Liver (tissue), 9 donors: ENCODE measurements around the gene DNAI2. TPM values are rescaled to one million over a fixed set of nuclear protein-coding genes. Genes with fewer than 3 reads are reported as not detected.

Experiments
- DNase-seq: peaks from one replicate; pipeline ENCODE4 v3.0.0-alpha.2; 2017; ENCODE audit warnings: low spot score
- H3K27ac ChIP-seq, 2 donors: one replicate each; pipeline ENCODE4 v1.7.0; 2013; ENCODE audit warnings: inconsistent platforms in 2 of 2, low read length in 2 of 2, control low read depth in 1 of 2, low read depth in 1 of 2, mild to moderate bottlenecking in 1 of 2
- H3K27me3 ChIP-seq, 4 donors: one replicate each; pipeline versions ENCODE4 v1.6.1 to v1.7.0; 2013; ENCODE audit warnings: low read length in 3 of 4, inconsistent platforms in 1 of 4, mild to moderate bottlenecking in 1 of 4, moderate library complexity in 1 of 4; ENCODE audit not compliant: control insufficient read depth in 4 of 4, insufficient read depth in 4 of 4
- H3K36me3 ChIP-seq, 4 donors: one replicate each; pipeline versions ENCODE4 v1.6.1 to v1.7.0; 2013; ENCODE audit warnings: low read length in 3 of 4, mild to moderate bottlenecking in 3 of 4, low read depth in 1 of 4, moderate library complexity in 1 of 4; ENCODE audit not compliant: control insufficient read depth in 4 of 4, insufficient read depth in 3 of 4
- H3K4me1 ChIP-seq, 4 donors: one replicate each; pipeline versions ENCODE4 v1.6.1 to v1.7.0; 2013; ENCODE audit warnings: low read length in 3 of 4, mild to moderate bottlenecking in 3 of 4, moderate library complexity in 1 of 4; ENCODE audit not compliant: control insufficient read depth in 4 of 4, insufficient read depth in 4 of 4
- H3K4me3 ChIP-seq, 3 donors: one replicate each; pipeline versions ENCODE4 v1.6.1 to v1.7.0; 2013; ENCODE audit warnings: low read length in 3 of 3, control low read depth in 1 of 3, low read depth in 1 of 3, mild to moderate bottlenecking in 1 of 3
- H3K9ac ChIP-seq, 2 donors: one replicate each; pipeline ENCODE4 v1.7.0; 2013; ENCODE audit warnings: low read length in 2 of 2, mild to moderate bottlenecking in 2 of 2, moderate library complexity in 2 of 2, control low read depth in 1 of 2, low read depth in 1 of 2
- H3K9me3 ChIP-seq, 4 donors: one replicate each; pipeline versions ENCODE4 v1.6.1 to v1.7.0; 2013; ENCODE audit warnings: low read length in 3 of 4; ENCODE audit not compliant: control insufficient read depth in 4 of 4
- ATF3 ChIP-seq: IDR thresholded peaks from 2 replicates; pipeline ENCODE4 v1.6.1; 2016; ENCODE audit warnings: antibody characterized with exemption
- EGR1 ChIP-seq, 2 donors: IDR thresholded peaks; 2 replicates each; pipeline ENCODE4 v1.6.1; 2016 to 2018; ENCODE audit warnings: antibody characterized with exemption in 2 of 2, low read depth in 2 of 2
- FOXA1 ChIP-seq: IDR thresholded peaks from 2 replicates; pipeline ENCODE4 v1.6.1; 2016; ENCODE audit warnings: antibody characterized with exemption
- FOXA2 ChIP-seq: IDR thresholded peaks from 2 replicates; pipeline ENCODE4 v1.6.1; 2016; ENCODE audit warnings: antibody characterized with exemption
- GABPA ChIP-seq, 2 donors: IDR thresholded peaks in 1 of 2; conservative IDR thresholded peaks in 1 of 2; 2 replicates each; pipeline ENCODE4 v1.6.1; 2016; ENCODE audit warnings: antibody characterized with exemption in 2 of 2, mild to moderate bottlenecking in 1 of 2, moderate library complexity in 1 of 2
- HNF4G ChIP-seq: IDR thresholded peaks from 2 replicates; pipeline ENCODE4 v1.6.1; 2016; ENCODE audit warnings: antibody characterized with exemption
- JUND ChIP-seq, 2 donors: IDR thresholded peaks; 2 replicates each; pipeline ENCODE4 v1.6.1; 2016; ENCODE audit warnings: antibody characterized with exemption in 2 of 2
- MAX ChIP-seq: IDR thresholded peaks from 2 replicates; pipeline ENCODE4 v1.6.1; 2016; ENCODE audit warnings: antibody characterized with exemption
- RAD21 ChIP-seq, 2 donors: IDR thresholded peaks; 2 replicates each; pipeline ENCODE4 v1.6.1; 2016; ENCODE audit warnings: antibody characterized with exemption in 2 of 2, mild to moderate bottlenecking in 2 of 2
- REST ChIP-seq: IDR thresholded peaks from 2 replicates; pipeline ENCODE4 v1.6.1; 2016; ENCODE audit warnings: antibody characterized with exemption, mild to moderate bottlenecking
- RXRA ChIP-seq, 2 donors: IDR thresholded peaks; 2 replicates each; pipeline ENCODE4 v1.6.1; 2017 to 2018; ENCODE audit warnings: antibody characterized with exemption in 2 of 2, mild to moderate bottlenecking in 1 of 2
- SP1 ChIP-seq: IDR thresholded peaks from 2 replicates; pipeline ENCODE4 v1.6.1; 2018; ENCODE audit warnings: antibody characterized with exemption, mild to moderate bottlenecking
- TAF1 ChIP-seq: conservative IDR thresholded peaks from 2 replicates; pipeline ENCODE4 v1.6.1; 2016; ENCODE audit warnings: antibody characterized with exemption, mild to moderate bottlenecking
- YY1 ChIP-seq: IDR thresholded peaks from 2 replicates; pipeline ENCODE4 v1.6.1; 2016; ENCODE audit warnings: antibody characterized with exemption, mild to moderate bottlenecking
- ZBTB33 ChIP-seq: IDR thresholded peaks from 2 replicates; pipeline ENCODE4 v1.6.1; 2016; ENCODE audit warnings: antibody characterized with exemption
- WGBS: extraction: QIAGEN DNeasy Blood & Tissue Kit; methylation state at CpG from one replicate; pipeline ENCODE4 v1.1.7; 2013; 5-methylcytosine and 5-hydroxymethylcytosine counted together
- polyA plus RNA-seq, 2 donors: library from polyadenylated mRNA; stranded (reverse) in 1 of 2; unstranded in 1 of 2; fragments of 200-250 nt in 1 of 2; fragments of >200 nt in 1 of 2; fragmentation: Nextera tagmentation in 1 of 2; extraction: Ambion mirVana in 1 of 2; gene quantifications; one replicate each; pipeline versions ENCODE4 v1.2.1 to v1.2.3, GENCODE V29; 2013 to 2015
- total RNA-seq, 2 donors: library from RNA; depleted of rRNA; stranded (reverse); fragments of >200 nt; gene quantifications; one replicate each; pipeline ENCODE4 v1.2.3, GENCODE V29; 2014
- TF ChIP-seq, protein P1 (sequence below): fragments of 150-350 bp; IDR thresholded peaks from 2 replicates; pipeline ENCODE4 v1.5.1; 2017; ENCODE audit warnings: improper control_type of control experiment, low read depth, low read length; ENCODE audit not compliant: missing input control
- donor health status: healthy.
- donor health status: healthy.
- donor health status: healthy.
- donor health status: healthy.
- donor health status: healthy.

Gene DNAI2
- total and polyA plus RNA-seq, 4 donors: not detected

DNA sequence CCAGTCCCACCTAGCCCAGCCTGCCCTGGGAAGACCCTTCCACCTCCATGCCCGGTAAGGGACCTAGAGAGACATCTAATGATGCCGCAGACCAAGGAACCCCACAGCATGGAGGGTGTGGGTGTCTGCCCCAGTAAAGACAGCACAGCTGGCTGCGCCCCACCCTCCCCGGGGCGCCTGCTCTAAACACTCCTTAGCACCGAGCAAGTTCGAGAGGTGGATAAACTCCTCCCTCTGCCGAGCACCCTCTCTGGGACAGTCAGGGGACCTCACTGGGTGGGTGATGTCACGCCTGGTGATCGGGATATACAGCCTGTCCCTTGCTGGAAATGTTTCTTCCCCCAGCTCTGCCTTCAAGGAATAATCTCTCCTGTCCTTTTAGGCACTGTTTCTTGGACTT lies 16.7 kb upstream of the DNAI2 start:
- no peaks in the 10 kb centered on the region for H3K4me1 ChIP-seq
- no peaks in the 10 kb centered on the region for H3K9me3 ChIP-seq
- no peak overlapping the region for H3K4me3 ChIP-seq
- peaks cover 0 to 3% (median 0%) of the 10 kb centered on the region in 4 donors for H3K27me3 ChIP-seq
- H3K27ac ChIP-seq: no peak overlapping the region
- TF ChIP-seq HNF4G (no peak), TAF1 (no peak), GABPA (IDR thresholded peaks at IDR 0.05 in 1 of 2, conservative IDR thresholded peaks at IDR 0.05 in 1 of 2) (no peak), YY1 (no peak), MAX (no peak), ZBTB33 (no peak), REST (no peak), JUND (IDR thresholded peaks at IDR 0.05) (no peak), SP1 (no peak), EGR1 (IDR thresholded peaks at IDR 0.05; ENCODE audit: low read depth in 2 of 2) (no peak), FOXA2 (no peak), FOXA1 (no peak), RAD21 (IDR thresholded peaks at IDR 0.05) (no peak)
- TF ChIP-seq, protein P1, sequence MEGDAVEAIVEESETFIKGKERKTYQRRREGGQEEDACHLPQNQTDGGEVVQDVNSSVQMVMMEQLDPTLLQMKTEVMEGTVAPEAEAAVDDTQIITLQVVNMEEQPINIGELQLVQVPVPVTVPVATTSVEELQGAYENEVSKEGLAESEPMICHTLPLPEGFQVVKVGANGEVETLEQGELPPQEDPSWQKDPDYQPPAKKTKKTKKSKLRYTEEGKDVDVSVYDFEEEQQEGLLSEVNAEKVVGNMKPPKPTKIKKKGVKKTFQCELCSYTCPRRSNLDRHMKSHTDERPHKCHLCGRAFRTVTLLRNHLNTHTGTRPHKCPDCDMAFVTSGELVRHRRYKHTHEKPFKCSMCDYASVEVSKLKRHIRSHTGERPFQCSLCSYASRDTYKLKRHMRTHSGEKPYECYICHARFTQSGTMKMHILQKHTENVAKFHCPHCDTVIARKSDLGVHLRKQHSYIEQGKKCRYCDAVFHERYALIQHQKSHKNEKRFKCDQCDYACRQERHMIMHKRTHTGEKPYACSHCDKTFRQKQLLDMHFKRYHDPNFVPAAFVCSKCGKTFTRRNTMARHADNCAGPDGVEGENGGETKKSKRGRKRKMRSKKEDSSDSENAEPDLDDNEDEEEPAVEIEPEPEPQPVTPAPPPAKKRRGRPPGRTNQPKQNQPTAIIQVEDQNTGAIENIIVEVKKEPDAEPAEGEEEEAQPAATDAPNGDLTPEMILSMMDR: no peak
- WGBS: 76% methylated on average over 10 of the region's 10 CpGs
- H3K9ac ChIP-seq: no peak overlapping the region
- no peaks in the 10 kb centered on the region for H3K36me3 ChIP-seq
- DNase-seq: no peak

GRCh38 chr17:74259667-74260524 lies 14.1 kb upstream of the DNAI2 start:
- WGBS: 59% methylated on average over 21 of the region's 21 CpGs
- Histone ChIP-seq H3K9me3 (no peaks in the 10 kb centered on the region), H3K4me1 (no peaks in the 10 kb centered on the region), H3K27me3 (peaks cover 0 to 3% (median 0%) of the 10 kb centered on the region in 4 donors), H3K27ac (no peak overlapping the region), H3K4me3 (no peak overlapping the region), H3K9ac (no peak overlapping the region), H3K36me3 (no peaks in the 10 kb centered on the region)
- TF ChIP-seq ZBTB33: no peak
- no peak for TF ChIP-seq ATF3
- no peak for TF ChIP-seq FOXA1
- TF ChIP-seq, protein P1: no peak
- TF ChIP-seq RXRA (IDR thresholded peaks at IDR 0.05): no peak
- no peak for TF ChIP-seq GABPA (IDR thresholded peaks at IDR 0.05 in 1 of 2, conservative IDR thresholded peaks at IDR 0.05 in 1 of 2)
- TF ChIP-seq RAD21 (IDR thresholded peaks at IDR 0.05): no peak
- TF ChIP-seq TAF1: no peak
- no peak for DNase-seq
